ENCODE measurements around the gene IQSEC1. TPM values are rescaled to one million over a fixed set of nuclear protein-coding genes. Genes with fewer than 3 reads are reported as not detected.

The IQSEC1 gene
- total and polyA plus RNA-seq, 10 of the 15 experiments (the other 5 are each of a cell fraction or from before 2014, with no cell fraction given), result 0.92 to 55.2 (median 8.5) TPM

DNA sequence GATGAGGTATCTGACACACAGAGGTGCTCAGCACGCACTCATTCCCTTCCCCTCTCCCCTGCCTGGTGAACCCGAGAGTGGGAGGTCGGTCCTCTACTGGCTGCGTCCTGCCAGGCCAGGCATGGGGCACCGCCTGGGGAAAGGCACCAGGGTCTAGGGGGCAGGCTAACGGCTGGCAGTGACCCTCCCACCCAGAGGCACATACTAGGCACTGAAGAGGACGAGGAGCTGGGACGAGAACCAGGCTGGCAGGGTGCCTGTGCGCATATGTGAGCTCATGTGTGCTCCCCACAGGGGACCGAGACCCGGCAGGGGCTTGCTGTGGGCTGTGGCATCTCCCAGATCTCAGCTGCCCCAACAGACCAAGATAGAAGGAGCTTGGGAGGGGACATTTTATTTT lies 86.7 kb downstream of the IQSEC1 start:
- H2AFZ ChIP-seq (ENCODE audit: control insufficient read depth, low read depth, low read length), result no peak overlapping the region
- POLR2A ChIA-PET, result interaction anchor here (1.3 kb wide), 1 partner anchor 12 kb away, joined by 3 read pairs; no protein-coding TSS in a partner anchor
- peaks cover 2% of the 10 kb centered on the region; the same call in 1 of the 3 replicates for H3K9me3 ChIP-seq (replicated peaks; ENCODE audit: control insufficient read depth, insufficient read depth, low read length)
- H3K79me2 ChIP-seq (ENCODE audit: control insufficient read depth, insufficient read depth, low read length), result peaks cover 39% of the 10 kb centered on the region
- H3K36me3 ChIP-seq (ENCODE audit: control insufficient read depth in 2 of 2, insufficient read depth in 2 of 2, low read length in 1 of 2), result peaks cover 2 to 4% of the 10 kb centered on the region in 2 experiments; a peak in 2 of 4 replicates
- intact Hi-C loops (cut with micrococcal nuclease; ENCODE audit: unreplicated experiment), result loop anchor here (10.0 kb wide), 1 partner anchor 122 kb away; no protein-coding TSS in a partner anchor
- no peak for TF ChIP-seq NFYB (IDR thresholded peaks at IDR 0.05; ENCODE audit: insufficient read depth, low read depth, low read length)
- no peak for TF ChIP-seq CHD2 (IDR thresholded peaks at IDR 0.05; ENCODE audit: borderline replicate concordance, low read depth, low read length)
- no peak for TF ChIP-seq TARDBP (IDR thresholded peaks at IDR 0.05; ENCODE audit: borderline replicate concordance)
- TF ChIP-seq ZNF687 (IDR thresholded peaks at IDR 0.05), result no peak
- no peak for TF ChIP-seq MYC (IDR thresholded peaks at IDR 0.05; ENCODE audit: insufficient read depth, insufficient read length, insufficient replicate concordance, low read length, severe bottlenecking)
- TF ChIP-seq RAD51 (IDR thresholded peaks at IDR 0.05), result no peak
- no peak for TF ChIP-seq SIN3A (IDR thresholded peaks at IDR 0.05; ENCODE audit: low read depth, low read length)
- TF ChIP-seq SMARCA5 (IDR thresholded peaks at IDR 0.05), result no peak
- TF ChIP-seq, protein P1, sequence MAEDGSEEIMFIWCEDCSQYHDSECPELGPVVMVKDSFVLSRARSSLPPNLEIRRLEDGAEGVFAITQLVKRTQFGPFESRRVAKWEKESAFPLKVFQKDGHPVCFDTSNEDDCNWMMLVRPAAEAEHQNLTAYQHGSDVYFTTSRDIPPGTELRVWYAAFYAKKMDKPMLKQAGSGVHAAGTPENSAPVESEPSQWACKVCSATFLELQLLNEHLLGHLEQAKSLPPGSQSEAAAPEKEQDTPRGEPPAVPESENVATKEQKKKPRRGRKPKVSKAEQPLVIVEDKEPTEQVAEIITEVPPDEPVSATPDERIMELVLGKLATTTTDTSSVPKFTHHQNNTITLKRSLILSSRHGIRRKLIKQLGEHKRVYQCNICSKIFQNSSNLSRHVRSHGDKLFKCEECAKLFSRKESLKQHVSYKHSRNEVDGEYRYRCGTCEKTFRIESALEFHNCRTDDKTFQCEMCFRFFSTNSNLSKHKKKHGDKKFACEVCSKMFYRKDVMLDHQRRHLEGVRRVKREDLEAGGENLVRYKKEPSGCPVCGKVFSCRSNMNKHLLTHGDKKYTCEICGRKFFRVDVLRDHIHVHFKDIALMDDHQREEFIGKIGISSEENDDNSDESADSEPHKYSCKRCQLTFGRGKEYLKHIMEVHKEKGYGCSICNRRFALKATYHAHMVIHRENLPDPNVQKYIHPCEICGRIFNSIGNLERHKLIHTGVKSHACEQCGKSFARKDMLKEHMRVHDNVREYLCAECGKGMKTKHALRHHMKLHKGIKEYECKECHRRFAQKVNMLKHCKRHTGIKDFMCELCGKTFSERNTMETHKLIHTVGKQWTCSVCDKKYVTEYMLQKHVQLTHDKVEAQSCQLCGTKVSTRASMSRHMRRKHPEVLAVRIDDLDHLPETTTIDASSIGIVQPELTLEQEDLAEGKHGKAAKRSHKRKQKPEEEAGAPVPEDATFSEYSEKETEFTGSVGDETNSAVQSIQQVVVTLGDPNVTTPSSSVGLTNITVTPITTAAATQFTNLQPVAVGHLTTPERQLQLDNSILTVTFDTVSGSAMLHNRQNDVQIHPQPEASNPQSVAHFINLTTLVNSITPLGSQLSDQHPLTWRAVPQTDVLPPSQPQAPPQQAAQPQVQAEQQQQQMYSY (CRISPR knock-in tag; IDR thresholded peaks at IDR 0.05), result no peak
- TF ChIP-seq RELA (IDR thresholded peaks at IDR 0.05; ENCODE audit: borderline replicate concordance, partially characterized antibody), result no peak
- TF ChIP-seq HDAC2 (IDR thresholded peaks at IDR 0.05), result no peak
- TF ChIP-seq MTA2 (IDR thresholded peaks at IDR 0.05; ENCODE audit: low read depth), result no peak
- ATAC-seq, result no peak
- CTCF ChIA-PET, result interaction anchor here (1.1 to 6.6 kb wide), 4 partner anchors 8 to 60 kb away, joined by 3 to 44 read pairs (median 4); no protein-coding TSS in a partner anchor
- WGBS (ENCODE audit: insufficient coverage, insufficient replicate concordance, low lambda C conversion rate, missing lambda C conversion rate), result 94% methylated on average over 11 of the region's 11 CpGs
- H3K27me3 ChIP-seq (replicated peaks in 1 of 2; ENCODE audit: control insufficient read depth in 2 of 2, insufficient read depth in 2 of 2, low read length in 1 of 2), result no peaks in the 10 kb centered on the region
- H3K4me1 ChIP-seq (ENCODE audit: control insufficient read depth, insufficient read depth, low read length), result peaks cover 32% of the 10 kb centered on the region
- no TSS peak for BruUV-seq (replicated peaks)
- no peak overlapping the region for H3K4me2 ChIP-seq (ENCODE audit: control insufficient read depth, insufficient read depth)
- SMC1A ChIA-PET (ENCODE audit: uncharacterized antibody, unreplicated experiment), result interaction anchor here (1.1 kb wide), 1 partner anchor 9 kb away, joined by 3 read pairs; no protein-coding TSS in a partner anchor
- no peak overlapping the region for H3K9ac ChIP-seq (ENCODE audit: control insufficient read depth, insufficient read depth, low read length)
- no peak for FAIRE-seq
- H3K4me3 ChIP-seq, result no peak overlapping the region
- RAD21 ChIA-PET (ENCODE audit: unreplicated experiment), result interaction anchor here (1.3 to 1.7 kb wide), 2 partner anchors 9 to 105 kb away, joined by 3 to 4 read pairs; no protein-coding TSS in a partner anchor
- H4K20me1 ChIP-seq (ENCODE audit: control insufficient read depth, insufficient read depth), result peaks cover 3% of the 10 kb centered on the region
- in situ Hi-C loops (cut with MboI), result no loop called here
- no peak for DNase-seq (ENCODE audit: low read depth, low spot score)
- no peak overlapping the region for H3K27ac ChIP-seq (ENCODE audit: control insufficient read depth, insufficient read depth)

Data from GM12878 (cell line).